NB4 (cell line): ENCODE measurements around the gene DOK6.

Experiments used
- CTCF ChIP-seq: IDR thresholded peaks from one replicate; pipeline ENCODE4 v1.5.1; 2012; ENCODE audit warnings: low read depth, low read length
- MAX ChIP-seq: IDR thresholded peaks from 2 replicates; pipeline ENCODE4 v1.6.1; 2011; ENCODE audit warnings: low read depth, low read length
- POLR2A ChIP-seq: IDR thresholded peaks from 2 replicates; pipeline ENCODE4 v1.6.1; 2011; ENCODE audit warnings: mild to moderate bottlenecking; ENCODE audit not compliant: insufficient read length; ENCODE audit errors: extremely low read depth

DNA sequence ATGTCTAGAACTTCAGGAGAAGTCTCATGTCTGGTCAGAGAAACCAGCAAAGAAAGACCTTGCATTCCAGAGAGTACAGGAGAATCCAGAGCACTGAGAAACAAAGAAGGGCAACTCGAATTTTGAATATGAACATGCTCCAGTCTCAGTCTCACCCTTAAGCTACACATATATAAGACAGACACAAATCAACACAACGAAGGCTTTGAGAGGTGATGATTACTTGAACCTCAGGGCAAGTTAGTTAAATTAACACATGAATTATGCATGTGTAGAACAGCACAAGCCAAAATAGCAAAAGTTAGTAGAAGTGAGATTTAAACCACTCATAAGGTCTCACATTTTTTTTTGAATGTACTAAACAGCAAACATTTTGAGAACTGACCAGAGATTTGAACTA lies 29.0 kb upstream of the DOK6 start:
- TF ChIP-seq POLR2A (no peak), CTCF (no peak), MAX (no peak)
